ENCODE data around the gene MC1R.
"Not testable (repeated sequence)": the region's sequence is repeated elsewhere in the genome, so short reads cannot be mapped to it uniquely, and the experiment has no call there.

MC1R gene

DNA sequence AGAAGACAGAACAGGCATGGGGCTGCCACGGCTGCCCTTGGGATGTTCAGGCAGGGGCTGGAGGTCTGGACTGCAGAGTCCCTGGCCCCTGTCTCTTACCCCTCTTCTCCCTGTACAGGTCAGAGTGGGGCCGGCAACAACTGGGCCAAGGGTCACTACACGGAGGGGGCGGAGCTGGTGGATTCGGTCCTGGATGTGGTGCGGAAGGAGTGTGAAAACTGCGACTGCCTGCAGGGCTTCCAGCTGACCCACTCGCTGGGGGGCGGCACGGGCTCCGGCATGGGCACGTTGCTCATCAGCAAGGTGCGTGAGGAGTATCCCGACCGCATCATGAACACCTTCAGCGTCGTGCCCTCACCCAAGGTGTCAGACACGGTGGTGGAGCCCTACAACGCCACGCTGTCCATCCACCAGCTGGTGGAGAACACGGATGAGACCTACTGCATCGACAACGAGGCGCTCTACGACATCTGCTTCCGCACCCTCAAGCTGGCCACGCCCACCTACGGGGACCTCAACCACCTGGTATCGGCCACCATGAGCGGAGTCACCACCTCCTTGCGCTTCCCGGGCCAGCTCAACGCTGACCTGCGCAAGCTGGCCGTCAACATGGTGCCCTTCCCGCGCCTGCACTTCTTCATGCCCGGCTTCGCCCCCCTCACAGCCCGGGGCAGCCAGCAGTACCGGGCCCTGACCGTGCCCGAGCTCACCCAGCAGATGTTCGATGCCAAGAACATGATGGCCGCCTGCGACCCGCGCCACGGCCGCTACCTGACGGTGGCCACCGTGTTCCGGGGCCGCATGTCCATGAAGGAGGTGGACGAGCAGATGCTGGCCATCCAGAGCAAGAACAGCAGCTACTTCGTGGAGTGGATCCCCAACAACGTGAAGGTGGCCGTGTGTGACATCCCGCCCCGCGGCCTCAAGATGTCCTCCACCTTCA, 16.2 kb downstream of the MC1R start:
- DNase-seq (ENCODE audit: low read depth in 2 of 2), result no peak

GRCh38 chr16:89935620-89936019, 17.0 kb downstream of the MC1R start:
- not testable (repeated sequence) for DNase-seq (ENCODE audit: low read depth in 2 of 2)

- DNase-seq (ENCODE audit: low read depth in 2 of 2), result no peak
These were observed 17.4 kb downstream of the MC1R start for GRCh38 chr16:89936034-89936433.

DNA sequence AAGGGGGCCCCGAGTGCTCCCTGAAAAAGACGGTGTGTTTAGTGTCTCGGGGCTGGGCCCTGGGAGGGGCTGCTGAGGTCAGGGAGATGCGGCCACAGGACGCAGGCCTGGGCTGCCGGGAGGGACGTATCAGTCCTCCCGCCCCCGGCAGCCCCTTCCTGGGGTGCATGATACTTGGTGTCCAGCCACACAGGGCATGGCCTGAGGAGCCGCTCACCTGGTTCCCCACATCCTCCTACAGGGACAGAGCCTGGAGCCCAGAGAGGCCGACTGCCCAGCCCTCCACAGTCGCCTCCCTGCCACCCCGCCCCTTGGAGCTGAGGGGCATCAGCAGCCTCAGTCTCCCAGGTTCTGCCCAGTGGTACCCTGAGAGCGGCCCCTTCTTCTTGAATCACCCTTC, 17.8 kb downstream of the MC1R start:
- no peak for DNase-seq (ENCODE audit: low read depth in 2 of 2)

GRCh38 chr16:89936981-89937380, 18.3 kb downstream of the MC1R start:
- no peak for DNase-seq (ENCODE audit: low read depth in 2 of 2)

- no peak for DNase-seq (ENCODE audit: low read depth in 2 of 2)
These were observed 19.7 kb downstream of the MC1R start for GRCh38 chr16:89938175-89938885.

DNA sequence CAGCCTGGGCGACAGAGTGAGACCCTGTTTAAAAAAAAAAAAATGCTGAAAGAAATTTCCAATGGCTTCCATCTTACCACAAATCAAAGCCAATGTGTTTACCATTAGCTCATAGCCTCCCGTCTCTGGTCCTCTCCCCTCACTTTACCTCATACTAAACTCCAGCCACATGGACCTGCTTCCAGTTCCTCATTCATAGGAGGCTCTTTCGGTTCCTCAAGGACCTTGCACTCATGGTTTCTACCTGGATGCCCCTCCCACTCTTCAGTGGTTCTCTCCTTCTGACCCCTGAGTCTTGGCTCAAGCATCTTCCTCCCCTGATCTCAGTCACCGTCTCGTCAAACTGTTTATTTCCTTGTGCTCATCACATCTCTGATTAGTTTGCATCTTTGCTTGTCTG, 26.1 kb downstream of the MC1R start:
- no peak for DNase-seq (ENCODE audit: low read depth in 2 of 2)

DNA sequence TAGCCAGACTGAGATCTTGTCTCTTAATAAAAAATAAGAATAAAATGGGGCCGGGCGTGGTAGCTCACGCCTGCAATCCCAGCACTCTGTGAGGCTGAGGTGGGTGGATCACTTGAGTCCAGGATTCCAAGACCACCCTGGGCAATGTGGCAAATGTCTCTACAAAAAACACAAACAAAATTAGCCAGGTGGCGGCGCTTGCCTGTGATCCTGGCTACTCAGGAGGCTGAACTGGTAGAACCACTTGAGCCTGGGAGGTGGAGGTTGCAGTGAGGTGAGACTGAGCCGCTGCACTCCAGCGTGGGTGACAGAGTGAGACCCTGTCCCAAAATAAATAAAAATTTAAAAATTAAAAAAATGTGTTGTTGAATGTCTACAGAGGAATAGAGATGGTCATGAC, 27.0 kb downstream of the MC1R start:
- DNase-seq (ENCODE audit: low read depth in 2 of 2), result no peak

- no peak for DNase-seq (ENCODE audit: low read depth in 2 of 2)
These were observed 27.9 kb downstream of the MC1R start for GRCh38 chr16:89946515-89946914.

- DNase-seq (ENCODE audit: low read depth in 2 of 2), result no peak
These were observed 30.6 kb downstream of the MC1R start for GRCh38 chr16:89949121-89949742.

DNA sequence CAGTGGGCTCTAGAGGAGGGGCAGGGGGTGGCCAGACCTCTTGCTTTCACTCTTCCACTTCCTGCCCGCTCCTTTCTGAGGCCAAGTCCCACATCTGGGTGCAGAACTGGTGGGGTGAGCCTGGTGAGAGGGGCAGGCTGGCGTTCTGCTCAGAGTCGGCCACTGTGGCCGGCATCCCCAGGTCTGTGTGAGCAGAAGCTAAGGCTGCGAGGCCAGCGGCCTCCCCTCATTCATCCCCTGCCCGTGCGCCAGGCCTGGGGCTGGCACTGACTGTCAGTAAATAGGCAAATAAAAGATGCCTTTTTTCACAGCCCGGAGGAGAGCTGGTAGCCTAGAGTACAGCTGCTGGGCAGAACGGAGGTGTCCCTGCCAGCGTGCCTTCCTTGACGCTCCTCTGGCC, 31.1 kb downstream of the MC1R start:
- DNase-seq (ENCODE audit: low read depth in 2 of 2), result no peak

DNA sequence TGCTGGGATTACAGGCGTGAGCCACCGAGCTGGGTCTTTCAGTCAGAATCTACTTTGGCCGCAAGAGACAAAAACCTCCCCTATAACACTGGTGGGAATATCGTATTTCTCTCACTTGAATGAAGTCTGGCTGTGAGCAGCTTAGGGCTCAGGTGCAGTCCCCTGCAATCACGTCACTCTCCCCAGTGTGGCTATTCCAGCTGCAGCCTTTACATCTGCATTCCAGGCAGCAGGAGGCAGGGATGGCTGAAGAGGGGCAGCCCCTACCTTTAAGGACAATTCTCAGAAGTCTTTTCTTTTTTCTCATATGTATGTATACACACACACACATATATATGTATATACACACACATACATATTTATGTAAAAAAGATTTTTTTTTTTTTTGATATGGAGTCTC, 32.8 kb downstream of the MC1R start:
- no peak for DNase-seq (ENCODE audit: low read depth in 2 of 2)

DNA sequence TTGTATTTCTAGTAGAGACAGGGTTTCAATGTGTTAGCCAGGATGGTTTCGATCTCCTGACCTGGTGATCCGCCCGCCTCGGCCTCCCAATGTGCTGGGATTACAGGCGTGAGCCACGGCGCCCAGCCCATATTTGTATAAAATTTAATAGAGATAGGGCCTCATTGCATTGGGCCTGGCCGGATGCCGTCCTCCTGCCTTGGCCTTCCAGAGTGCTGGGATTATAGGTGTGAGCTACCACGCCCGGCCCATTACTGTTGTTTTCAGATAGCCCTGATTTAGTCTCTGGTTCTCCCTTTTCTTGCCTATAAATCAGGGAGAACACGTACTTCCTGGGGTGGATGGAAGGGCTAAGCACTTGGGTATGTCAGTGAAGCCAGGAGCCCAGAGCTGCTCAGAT, 33.4 kb downstream of the MC1R start:
- no peak for DNase-seq (ENCODE audit: low read depth in 2 of 2)

GRCh38 chr16:89952551-89952950, 33.9 kb downstream of the MC1R start:
- DNase-seq (ENCODE audit: low read depth in 2 of 2), result no peak

DNA sequence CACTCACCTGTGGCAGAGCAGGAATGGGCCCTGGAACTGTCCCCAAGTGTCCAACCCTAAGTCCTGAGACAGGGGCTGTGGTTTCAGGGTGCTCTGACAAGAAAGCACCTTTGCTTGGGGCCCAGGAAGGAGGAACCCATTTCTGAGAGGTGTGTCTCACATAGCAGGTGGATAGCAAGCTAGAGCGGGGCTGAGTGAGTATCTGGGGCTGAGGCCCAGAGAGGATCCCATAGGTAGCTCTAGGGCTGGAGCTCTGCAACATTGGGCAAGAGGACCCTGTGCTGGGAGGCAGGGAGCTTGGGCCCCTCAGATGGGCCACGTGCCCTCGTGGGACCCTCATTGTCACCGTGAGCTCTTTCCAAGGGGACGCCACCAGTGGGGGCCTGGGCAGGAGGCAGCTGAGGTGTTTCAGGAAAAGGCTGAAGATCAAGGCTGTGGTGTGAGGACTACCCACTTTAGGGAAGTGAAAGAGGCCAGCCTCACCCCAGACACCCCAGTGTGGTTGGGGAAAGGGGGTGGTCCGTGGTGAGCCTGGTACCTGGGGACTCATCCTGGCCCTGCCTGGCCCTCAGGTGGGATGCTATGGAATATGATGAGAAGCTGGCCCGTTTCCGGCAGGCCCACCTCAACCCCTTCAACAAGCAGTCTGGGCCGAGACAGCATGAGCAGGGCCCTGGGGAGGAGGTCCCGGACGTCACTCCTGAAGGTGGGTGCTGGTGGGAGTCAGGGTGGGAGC, 35.2 kb downstream of the MC1R start:
- DNase-seq (ENCODE audit: low read depth in 2 of 2), result no peak

GRCh38 chr16:89954462-89954861, 35.8 kb downstream of the MC1R start:
- no peak for DNase-seq (ENCODE audit: low read depth in 2 of 2)

DNA sequence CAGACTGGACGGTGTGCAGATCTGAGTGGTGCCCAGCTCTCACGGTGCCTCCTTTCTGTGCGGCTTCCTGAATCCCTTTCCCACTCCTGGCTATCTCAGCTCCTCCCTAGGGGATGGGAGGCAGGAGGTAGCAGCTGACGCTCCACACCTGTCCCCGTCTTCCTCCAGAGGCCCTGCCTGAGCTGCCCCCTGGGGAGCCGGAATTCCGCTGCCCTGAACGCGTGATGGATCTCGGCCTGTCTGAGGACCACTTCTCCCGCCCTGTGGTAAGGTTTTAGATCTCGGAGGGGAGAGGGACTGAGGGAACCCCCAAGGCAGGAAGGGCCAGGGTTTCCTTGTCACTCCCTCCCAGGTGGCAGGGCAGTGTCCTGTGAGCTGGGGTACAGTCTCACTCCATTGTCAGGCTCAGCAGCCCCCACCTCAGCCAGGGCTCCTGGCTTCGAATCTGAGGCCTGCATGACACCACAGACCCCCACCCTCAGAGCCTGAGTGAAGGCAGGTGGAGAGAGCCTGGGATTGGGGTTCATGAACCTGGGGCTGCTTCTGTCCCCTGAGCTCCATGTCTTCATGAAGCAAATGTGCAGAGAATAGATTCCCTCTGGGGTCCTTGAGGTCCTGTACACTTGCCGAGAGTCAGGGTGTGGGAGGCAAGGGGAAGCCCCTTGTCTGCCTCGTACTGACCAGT, 36.5 kb downstream of the MC1R start:
- no peak for DNase-seq (ENCODE audit: low read depth in 2 of 2)

DNA sequence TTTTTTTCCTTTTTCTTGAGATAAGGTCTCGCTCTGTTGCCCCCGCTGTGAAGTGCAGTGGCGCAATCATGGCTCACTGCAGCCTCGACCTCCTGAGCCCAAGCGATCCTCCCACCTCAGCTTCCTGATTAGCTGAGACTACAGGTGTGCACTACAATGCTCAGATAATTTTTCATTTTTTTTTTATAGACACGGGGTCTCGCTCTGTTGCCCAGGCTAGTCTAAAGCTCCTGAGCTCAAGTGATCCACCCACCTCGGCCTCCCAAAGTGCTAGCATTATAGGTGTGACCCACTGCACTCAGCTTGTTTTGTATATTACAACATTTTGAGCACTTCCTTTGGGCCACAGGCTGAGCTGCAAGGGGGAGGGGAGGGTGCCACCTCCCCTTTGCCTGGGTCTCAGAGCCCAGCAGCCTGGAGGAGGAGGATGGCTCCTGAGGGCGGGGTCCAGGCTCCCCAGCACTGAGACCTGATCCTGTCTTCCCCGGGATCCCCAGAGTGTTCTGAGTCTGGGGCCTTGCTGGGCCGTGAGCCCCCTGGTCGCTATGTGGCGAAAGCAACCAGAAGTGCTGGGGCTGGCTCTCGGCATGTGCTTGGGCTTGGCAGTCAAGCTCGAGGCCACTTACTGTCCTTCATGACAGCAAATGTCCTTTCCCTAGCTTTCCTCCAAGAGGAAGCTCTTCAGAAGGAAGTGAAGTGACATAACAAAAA, 38.0 kb downstream of the MC1R start:
- no peak for DNase-seq (ENCODE audit: low read depth in 2 of 2)

- no peak for DNase-seq (ENCODE audit: low read depth in 2 of 2)
These were observed 38.6 kb downstream of the MC1R start for GRCh38 chr16:89957216-89957785.

GRCh38 chr16:89958068-89958467, 39.4 kb downstream of the MC1R start:
- no peak for DNase-seq (ENCODE audit: low read depth in 2 of 2)

Data from stimulated activated CD8-positive, alpha-beta memory T cell treated with anti-CD3 and anti-CD28 coated beads, Interleukin-7, amount 100 ng/mL, for 4 hours (primary cell).